ENCODE data around the gene CCNQ.
A peak's percentile ranks its signal among the peaks of the same experiment; 100 is the strongest.

Gene CCNQ

DNA sequence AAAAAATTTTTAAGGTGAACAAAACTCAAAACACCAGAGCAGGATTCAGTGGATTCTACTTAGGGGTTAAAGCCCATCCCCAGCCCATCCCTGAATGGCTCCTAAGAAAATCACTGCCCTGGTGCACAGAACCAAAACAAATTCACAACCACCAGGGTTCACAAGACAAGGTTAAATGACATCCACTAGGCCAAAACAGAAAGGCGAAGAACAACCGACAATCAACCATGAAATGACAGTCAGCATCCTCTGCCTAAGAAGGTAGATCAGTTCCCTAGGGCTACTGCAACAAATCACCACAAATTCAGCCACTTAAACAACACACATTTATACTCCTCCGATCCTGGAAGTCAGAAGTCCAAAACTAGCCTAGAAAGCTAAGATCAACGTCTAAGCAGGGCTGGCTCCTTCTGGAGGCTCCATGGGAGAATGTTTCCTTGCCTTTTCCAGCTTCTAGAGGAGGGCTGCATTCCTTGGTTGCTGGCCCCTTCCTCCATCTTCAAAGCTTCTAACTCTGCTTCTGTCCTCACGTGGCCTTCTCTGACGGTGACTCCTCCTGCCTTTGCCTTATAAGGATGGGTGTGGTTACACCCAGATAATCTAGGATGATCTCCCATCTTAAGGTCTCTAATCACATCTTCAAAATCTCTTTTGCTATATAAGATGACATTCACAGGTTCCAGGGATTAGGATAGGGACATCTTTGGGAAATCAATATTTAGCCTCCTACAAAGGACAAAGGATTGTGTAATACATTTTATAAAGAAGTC is 1.8 kb downstream of the CCNQ start:
- DNase-seq (ENCODE audit: low read depth in 2 of 2), result no peak

DNA sequence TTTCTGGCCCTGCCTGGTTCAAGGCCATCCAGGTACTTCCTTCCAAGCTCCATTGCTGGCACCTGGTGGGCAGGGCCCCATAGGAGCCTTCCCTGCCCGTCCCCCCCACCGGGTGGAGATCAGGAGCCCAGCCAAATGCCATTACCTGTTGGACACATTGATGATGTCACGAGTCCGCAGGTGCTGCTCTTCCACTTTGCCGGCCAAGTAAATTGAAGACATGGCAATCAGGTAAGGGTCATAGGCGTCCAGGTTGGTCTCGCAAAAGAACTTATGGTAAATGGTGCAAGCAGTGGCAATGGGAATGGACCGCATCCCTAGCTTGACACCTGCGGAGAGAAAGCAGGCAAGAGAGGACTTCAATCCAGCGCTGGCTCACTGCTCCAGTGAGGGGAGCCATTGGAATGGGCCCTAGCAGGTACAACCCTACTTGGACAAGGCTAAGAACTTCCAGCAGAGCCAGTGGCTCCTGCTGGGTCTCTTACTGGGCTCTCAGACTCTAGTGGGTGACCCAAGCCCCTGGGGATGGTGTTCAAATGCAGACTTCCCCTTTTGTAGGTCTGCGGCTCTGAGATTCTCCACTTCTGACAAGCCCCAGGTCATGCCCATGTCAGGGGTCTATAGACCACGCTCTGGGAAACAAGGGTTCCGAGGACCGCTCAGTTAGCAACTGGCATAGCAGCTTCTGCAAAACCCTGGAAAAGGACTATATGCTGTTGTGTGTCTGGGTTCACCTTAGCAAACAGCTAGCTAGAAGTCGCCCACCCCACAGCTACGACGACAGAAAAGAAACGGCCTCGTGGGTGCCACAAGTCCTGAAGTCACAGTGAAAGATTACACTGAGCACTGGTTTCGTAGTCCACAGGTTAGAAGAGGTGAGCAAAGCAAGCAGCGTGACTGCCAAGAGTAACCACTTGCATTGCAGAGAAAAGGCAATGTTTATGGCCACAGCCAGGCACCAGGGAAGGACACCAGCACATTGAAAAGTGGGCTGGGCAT is 2.8 kb downstream of the CCNQ start:
- DNase-seq (ENCODE audit: low read depth in 2 of 2), result no peak

DNA sequence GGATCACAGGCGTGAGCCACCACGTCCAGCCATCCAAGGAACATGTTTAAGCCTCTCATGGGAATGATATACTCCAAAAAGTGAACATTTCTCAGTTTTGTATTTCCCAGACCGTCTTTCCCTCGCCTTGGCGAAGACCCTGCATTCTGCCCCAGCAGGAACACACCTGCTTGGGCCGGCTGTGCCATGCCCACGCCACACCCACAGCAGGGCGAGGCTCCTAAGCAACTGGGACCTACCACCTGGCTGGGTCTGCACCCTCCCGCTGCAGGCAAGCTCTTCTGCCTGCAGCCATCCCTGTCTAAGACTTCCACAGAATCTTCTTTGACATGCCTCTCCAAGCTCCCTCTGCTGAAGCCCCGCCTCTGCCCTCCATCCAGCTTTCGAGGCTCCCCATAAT is 3.6 kb downstream of the CCNQ start:
- no peak for DNase-seq (ENCODE audit: low read depth in 2 of 2)

GRCh38 chrX:153593811-153594500 is 5.0 kb downstream of the CCNQ start:
- DNase-seq (ENCODE audit: low read depth in 2 of 2), result no peak

- no peak for DNase-seq (ENCODE audit: low read depth in 2 of 2)
Observed at GRCh38 chrX:153592966-153593688, 5.8 kb downstream of the CCNQ start.

DNA sequence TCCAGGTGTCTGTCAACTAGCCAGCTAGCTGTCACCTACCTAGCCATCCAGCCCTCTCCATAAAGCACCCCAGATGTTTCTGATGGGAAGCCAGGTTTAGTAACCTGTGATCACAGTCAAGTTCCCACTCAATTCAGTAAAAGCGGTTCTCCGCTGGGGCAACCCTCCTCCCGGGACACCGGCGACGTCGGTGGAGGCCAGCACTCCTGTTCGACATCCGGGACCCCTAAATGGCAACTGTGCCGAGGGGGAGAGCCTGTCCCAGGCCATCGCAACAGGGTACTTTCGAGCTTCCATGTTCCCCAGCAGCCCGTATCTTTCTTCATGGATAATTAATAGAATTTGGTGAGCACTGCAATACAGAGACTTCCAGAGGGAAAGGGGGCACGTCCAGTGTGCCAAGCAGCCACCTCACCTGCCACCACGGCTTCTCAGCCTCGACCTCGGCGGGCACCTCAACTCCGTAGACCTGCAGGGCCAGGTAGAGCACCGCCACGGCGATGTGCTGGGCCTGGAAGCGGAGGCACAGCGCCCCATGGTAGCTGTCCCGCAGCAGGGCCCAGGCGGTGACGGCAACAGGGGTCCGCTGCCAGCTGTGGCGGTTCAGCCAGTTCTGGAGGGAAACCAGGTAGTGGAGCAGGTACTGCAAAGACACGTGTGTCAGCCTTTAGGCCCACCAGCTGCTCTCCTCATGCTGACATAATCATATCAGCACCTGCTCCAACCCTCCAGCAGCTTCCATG is 6.7 kb downstream of the CCNQ start:
- no peak for DNase-seq (ENCODE audit: low read depth in 2 of 2)

GRCh38 chrX:153590961-153591956 is 7.7 kb downstream of the CCNQ start:
- DNase-seq (ENCODE audit: low read depth in 2 of 2), result no peak

GRCh38 chrX:153588782-153589446 is 10.0 kb downstream of the CCNQ start:
- DNase-seq (ENCODE audit: low read depth in 2 of 2), result no peak

DNA sequence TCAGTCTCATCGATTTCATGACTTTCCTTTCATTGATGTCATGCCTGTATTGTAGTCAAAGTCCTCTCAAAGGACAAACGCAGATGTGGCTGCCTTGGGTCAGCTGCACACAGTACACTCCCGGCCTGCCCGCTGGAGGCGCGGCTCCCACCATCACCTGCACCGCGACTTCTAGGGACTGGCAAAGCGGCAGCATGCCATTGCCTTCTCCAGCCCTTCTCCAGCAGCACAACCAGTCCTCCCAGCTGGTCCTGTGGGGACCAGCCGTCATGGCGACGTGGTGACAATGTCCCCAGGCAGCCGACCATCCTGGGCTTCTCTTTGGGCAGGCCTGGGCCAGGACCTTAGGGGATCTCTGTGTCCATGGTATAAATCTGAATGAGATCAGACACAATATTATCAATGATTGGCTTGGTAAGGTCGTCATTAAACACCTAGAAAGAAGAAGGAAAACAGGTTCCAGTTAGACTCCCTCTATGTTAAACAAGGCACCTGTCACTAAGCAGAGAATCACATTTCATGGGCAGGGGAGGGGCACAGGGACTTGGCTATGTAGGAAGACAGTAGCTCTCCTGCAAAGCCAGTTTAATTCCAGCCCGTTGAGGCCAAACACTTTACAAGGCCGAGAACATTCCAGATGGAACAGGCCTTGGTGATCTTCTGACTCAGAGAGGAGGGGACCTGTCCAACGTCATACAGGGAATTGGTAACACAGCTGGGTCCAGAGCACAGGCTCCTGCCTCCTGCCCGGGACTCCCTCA is 10.7 kb downstream of the CCNQ start:
- no peak for DNase-seq (ENCODE audit: low read depth in 2 of 2)

DNA sequence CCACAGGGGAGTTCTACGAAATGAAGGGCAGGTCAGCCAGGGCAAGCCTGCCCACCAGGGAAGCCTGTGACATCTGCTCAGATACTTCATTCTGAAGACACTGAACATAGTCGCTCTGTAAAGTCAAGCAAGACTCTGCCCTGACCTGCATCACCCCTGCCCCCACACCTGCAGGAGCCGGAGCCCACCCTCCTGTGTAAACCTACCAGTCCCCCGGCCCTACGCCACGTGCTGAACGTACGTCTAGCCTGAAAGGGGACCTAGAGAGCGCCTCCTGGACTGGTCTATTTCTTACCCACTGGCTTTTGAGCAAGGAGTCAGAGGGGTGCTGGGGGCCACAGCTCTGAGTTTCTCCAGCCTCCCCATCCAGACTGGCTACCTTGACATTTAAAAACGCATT is 11.6 kb downstream of the CCNQ start:
- DNase-seq (ENCODE audit: low read depth in 2 of 2), result no peak

DNA sequence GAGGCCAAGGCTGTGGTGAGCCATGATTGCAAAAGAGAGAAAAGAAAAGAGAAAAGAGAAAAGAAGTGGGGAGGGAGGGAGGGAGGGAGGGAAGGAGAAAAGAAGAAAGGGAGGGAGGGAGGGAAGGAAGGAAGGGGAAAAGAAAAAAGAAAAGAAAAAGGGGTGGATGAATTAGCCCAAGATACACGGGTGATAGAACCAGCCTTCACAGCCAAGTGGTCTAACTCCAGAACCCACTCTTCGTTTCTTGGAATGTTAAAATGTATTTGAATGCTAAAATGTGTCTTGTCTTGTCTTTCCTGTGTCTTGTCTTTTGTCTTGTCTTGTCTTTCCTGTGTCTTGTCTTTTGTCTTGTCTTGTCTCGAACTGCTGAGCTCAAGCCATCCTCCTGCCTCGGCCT is 13.1 kb downstream of the CCNQ start:
- DNase-seq (ENCODE audit: low read depth in 2 of 2), result no peak

DNA sequence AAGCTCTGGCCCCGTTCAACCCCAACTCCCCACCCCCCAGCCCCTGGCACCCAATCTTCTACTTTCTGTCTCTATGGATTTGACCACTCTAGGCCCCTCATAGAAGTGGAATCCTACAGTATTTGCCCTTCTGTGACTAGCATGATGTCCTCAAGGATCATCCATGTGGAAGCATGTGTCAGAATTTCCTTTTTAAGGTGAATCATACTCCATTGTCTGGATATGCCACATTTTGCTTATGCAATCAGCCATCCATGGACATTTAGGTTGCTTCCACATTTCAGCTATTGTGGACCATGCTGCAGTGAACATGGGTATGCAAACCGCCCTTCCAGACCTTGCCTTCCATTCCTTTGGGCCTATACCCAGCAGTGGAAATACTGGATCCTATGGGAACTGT is 15.5 kb downstream of the CCNQ start:
- no peak for DNase-seq (ENCODE audit: low read depth in 2 of 2)

GRCh38 chrX:153582896-153583295 is 16.0 kb downstream of the CCNQ start:
- peak; percentile 22 to 50 for DNase-seq (ENCODE audit: low read depth in 2 of 2)

DNA sequence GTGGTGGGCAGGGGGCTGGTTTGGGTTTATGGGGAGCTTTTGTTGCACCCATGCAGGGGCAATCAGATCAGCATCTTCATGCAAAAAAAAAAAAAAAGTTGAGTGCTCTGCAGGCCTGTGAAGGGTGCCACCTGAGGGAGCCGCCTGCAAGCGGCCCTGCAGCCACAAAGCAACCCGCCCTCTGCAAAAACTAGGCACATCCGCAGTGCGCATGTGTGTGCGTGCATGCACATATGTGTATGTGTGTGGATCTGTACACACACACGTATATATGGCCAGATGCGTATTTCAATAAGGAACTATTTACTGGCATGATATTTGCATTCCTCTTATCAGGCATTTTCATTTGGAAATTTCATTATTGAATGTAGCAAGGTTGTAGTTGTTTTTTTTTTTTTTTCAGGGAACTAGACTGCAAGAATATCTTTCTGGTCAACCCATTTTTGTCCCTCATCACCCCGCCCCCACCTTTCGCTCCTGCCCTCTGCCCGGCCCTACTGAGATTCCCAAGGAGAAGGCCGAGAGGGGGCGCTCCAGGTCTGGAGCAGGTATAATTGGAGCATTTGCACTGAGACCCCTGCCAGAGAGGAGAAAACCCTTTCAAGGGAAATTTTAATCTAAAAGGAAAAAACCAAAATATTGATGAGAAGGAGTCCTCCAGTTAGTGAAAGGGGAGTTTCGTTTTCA is 18.1 kb downstream of the CCNQ start:
- no peak for DNase-seq (ENCODE audit: low read depth in 2 of 2)

- no peak for DNase-seq (ENCODE audit: low read depth in 2 of 2)
Observed at GRCh38 chrX:153578889-153579288, 20.1 kb downstream of the CCNQ start.

DNA sequence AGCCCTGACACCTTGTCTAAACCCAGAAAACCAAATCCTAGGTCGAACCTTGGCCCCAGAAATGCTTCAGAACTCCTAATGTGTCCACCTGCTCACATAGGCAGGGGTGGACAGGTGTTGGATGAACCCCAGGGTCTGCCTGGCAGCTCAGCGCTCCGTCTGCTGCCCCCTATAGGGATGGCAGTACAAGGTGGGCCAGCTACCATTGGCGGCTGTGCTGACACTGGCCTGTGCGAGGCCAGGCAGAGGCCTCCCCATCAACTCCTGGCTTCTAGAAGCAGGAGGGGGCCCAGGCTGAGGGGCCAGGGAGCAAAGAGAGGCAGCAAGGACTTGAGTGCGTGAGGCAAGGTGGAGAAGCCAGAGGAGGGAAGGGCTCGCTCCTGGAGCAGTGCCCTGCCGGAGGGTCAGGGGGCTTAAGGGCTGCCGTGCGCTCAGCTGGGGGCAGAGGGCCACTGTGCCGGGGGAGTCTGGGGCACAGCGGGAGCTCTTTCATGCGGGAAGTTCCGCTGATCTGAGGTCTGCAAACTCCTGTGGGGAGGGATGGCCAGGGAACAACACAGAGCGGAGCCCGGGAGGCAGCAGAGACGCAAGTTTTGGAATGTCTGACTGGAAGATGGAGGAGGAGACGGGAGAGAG is 20.6 kb downstream of the CCNQ start:
- no peak for DNase-seq (ENCODE audit: low read depth in 2 of 2)

DNA sequence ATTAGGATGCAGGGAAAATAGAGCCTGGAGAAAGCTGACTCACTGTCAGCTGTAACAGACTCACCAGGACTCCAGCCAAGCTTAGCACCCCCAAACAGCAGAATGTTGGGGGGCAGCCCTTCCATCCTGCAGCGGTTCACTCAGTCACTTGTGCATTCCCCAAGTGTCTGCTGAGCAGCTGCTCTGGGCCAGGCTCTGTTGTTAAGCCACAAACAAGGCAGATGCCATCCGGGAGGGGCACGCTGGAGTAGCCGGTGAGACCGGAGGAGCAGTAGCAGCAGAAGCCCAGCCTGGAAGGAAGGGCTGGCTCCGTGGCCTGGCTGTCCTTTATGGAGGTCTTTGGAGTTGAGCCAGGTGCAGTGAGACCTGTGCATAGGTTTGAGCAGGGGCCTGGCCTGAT is 22.0 kb downstream of the CCNQ start:
- DNase-seq (ENCODE audit: low read depth in 2 of 2), result no peak

All from stimulated activated CD4-positive, alpha-beta T cell treated with anti-CD3 and anti-CD28 coated beads, Interleukin-12 subunit alpha, Interleukin-12 subunit beta, amount 100 ng/mL, for 24 hours (primary cell).